HG02870 (cell line): ENCODE results near the gene ELF2.
"Not testable (repeated sequence)": the region's sequence is repeated elsewhere in the genome, so short reads cannot be mapped to it uniquely, and the experiment has no call there.

ENCODE experiments used
- ATAC-seq: cut with Tn5 transposase; IDR thresholded peaks from one replicate; pipeline ENCODE4 v1.9.1; 2021; ENCODE audit warnings: mild to moderate bottlenecking, moderate library complexity; ENCODE audit not compliant: unreplicated experiment

Gene ELF2

DNA sequence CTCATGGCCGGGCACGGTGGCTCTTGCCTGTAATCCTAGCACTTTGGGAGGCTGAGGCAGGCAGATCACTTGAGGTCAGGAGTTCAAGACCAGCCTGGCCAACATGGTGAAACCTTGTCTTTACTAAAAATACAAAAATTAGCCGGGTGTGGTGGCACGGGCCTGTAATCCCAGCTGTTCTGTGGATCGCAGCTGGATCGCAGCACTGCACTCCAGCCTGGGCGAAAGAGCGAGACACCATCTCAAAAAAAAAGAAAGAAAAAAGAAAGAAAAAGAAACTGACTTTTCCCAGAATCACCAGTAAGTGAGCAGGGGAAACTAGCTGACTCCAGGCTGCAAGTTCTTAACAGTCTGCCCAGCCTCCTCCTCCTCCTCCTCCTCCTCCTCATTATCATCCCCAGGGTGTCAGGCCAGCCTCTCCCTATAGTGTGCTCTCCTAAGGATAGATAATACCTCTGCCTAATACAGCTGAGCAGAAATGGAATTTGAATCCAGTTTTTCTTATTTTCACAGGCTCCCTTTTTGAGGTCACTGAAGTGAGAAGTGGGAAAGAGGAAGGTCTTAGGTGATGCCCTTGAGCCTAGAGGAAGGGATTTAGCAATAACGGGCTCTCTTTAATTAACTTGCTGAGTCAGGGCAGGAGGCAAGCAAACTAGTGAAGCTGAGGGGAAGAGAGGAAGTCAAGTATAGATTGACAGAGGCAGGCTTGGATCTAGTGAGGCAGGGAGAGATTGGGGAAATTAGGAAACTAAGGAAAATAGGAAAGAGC is 11.8 kb upstream of the ELF2 start:
- no peak for ATAC-seq

GRCh38 chr4:139184129-139184528 is 7.1 kb upstream of the ELF2 start:
- ATAC-seq, result peak; percentile 68

DNA sequence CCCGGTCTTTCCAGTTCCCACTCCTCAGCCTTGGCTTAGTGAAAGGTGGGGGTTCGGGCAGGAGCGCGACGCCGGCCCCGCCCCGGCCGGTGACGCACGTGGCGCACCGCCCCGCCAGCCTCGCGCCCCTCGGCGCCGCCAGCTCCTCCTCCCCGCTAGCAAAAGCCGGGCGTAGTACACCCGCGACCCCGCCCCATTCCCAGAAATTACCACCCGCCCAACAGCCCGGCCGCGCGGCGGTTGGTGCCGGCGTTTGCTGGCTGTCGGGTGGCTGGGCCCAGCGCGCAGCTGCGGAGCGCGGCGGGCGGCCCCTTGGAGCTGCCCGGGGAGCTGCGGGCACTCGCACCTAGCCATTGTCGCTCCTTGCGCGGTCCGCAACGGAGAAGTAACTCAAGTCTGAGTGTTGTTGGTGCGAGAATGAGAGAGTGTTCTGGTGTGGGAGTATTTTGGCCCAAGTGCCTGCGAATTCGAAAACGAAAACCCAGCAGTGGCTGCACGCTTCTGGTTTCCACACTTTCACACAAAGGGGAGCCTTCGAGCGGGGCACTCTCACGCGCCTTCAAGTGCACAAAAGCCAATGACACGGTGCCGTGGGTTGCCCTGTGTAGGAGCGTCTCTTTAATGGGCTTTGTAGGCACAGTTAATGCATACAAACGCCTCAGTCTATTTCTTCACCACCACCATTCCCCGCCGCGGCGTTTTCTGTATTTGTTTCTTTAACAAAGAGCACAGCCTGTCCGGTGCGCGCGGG is 1.0 kb upstream of the ELF2 start:
- peak; percentile 65 for ATAC-seq

DNA sequence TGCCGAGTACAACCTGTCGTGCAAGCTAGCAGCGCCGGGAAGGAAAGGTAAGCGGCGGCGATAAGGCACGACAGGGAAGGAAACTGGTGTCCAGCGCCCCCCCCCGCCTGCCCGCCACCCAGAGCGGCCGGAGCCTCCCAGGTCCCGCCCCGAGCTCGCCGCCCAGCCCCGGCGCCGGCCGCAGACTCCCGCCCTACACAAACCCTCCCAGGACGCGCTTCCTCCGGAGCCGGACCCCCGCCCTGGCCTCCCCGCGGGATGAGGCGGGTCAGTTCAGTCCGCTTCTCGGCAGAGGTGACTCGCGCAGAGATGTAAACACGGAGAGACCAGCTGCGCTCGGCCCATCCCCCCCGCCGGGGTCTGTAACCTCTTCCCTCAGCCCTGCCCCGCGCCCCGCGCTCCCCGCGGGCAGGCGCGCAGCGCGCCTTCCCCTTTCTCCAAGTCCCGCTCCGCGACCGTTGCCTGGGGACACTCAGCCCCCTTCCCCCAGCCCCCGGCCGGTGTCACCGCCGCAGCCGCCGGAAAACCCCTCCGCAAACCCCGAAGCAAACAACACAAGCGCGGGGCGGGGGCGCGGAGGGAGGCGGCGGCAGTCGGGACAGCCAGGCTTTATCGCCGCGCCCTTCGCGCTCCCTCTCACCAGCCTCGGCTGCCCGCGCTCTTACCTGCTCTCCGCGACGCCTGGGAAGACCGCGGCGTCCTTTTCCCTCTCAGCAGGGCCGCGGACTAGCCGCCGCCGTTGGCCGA is 543 bp downstream of the ELF2 start:
- peak; percentile 11 for ATAC-seq

GRCh38 chr4:139175646-139176301 is 1.2 kb downstream of the ELF2 start:
- no peak for ATAC-seq

GRCh38 chr4:139171876-139172691 is 4.9 kb downstream of the ELF2 start:
- no peak for ATAC-seq

DNA sequence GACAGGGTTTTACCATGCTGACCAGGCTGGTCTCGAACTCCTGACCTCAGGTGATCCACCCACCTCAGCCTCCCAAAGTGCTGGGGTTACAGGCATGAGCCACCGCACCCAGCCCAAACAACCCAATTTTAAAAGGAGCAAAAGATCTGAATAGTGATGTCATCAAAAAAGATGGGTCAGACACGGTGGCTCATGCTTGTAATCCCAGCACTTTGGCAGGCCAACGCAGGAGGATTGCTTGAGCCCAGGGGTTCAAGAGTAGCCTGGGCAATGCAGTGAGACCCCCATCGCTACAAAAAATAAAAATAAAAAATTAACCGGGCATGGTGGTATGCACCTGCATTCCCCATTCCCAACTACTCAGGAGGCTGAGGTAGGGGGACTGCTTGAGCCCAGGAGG is 6.1 kb downstream of the ELF2 start:
- ATAC-seq, result no peak

- peak; percentile 44 for ATAC-seq
These were observed 9.1 kb downstream of the ELF2 start for GRCh38 chr4:139167774-139168444.

DNA sequence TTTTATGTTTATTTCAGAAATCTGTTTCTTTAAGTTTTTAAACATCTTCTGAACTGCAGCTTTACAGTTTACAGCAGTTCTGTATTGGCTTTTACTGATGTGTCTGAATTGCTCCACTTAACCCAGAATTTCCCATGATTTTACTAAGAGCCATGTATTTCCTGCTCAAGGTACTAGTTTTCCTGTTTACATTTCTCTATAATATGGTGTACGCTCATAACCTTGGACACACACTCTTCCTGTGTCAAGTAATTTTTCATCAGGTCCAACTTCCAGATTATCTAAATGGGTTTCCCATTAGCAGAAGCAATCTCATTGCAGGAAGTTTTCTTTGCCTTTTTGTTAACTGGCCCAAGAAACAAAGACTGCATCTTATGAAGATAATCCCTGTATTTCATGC is 12.3 kb downstream of the ELF2 start:
- no peak for ATAC-seq

DNA sequence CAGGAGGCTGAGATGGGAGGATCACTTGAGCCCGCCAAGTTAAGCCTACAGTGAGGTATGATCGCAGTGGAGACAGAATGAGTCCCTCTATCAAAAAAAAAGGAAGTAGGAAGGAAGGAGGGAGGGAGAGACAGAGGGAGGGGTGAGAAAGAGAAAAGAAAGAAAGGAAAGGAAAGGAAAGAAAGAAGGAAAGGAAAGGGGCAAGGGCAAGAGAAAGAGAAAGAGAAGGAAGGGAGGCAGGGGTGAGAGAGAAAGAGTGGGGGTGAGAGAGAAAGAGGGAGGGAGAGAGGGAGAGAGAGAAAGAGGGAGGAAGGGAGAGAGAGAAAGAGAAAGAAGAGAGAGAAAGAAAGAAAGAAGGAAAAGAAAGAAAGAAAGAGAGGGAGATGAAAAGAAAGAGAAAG is 13.2 kb downstream of the ELF2 start:
- no peak for ATAC-seq

- not testable (repeated sequence) for ATAC-seq
These were observed 19.0 kb downstream of the ELF2 start for GRCh38 chr4:139157977-139158376.

GRCh38 chr4:139154952-139155557 is 22.0 kb downstream of the ELF2 start:
- no peak for ATAC-seq

GRCh38 chr4:139154538-139154937 is 22.5 kb downstream of the ELF2 start:
- no peak for ATAC-seq

GRCh38 chr4:139154134-139154421 is 22.9 kb downstream of the ELF2 start:
- no peak for ATAC-seq

- ATAC-seq, result no peak
These were observed 23.4 kb downstream of the ELF2 start for GRCh38 chr4:139153411-139154133.

- no peak for ATAC-seq
These were observed 24.8 kb downstream of the ELF2 start for GRCh38 chr4:139152249-139152648.

- ATAC-seq, result no peak
These were observed 29.9 kb downstream of the ELF2 start for GRCh38 chr4:139146926-139147629.

DNA sequence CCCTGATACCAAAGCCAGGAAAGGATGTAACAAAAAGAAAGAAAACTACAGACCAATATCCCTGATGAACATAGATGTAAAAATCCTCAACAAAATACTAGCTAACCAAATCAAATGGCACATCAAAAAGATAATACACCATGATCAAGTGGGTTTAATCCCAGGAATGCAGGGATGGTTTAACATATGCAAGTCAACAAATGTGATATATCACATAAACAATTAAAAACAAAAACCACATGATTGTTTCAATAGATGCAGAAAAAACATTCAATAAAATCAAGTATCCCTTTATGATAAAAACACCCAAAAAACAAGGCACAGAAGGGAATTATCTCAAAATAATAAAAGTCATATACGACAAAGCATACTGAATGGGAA is 31.5 kb downstream of the ELF2 start:
- ATAC-seq, result no peak
